Peyer's patch (tissue), 4 donors: ENCODE measurements around the gene FAM149A.

Experiments used
- CTCF ChIP-seq, 6 experiments: fragments of 450-650 bp in 4 of 6; fragments of 200-600 bp in 2 of 6; sonication (generic) in 1 of 6; IDR thresholded peaks; one replicate each; pipeline ENCODE4 v1.5.1; 2017 to 2019; ENCODE audit warnings: antibody characterized with exemption in 6 of 6, mild to moderate bottlenecking in 3 of 6, moderate library complexity in 1 of 6
- POLR2A ChIP-seq, 2 donors: fragments of 450-650 bp; IDR thresholded peaks; one replicate each; pipeline ENCODE4 v1.5.1; 2017; ENCODE audit warnings: antibody characterized with exemption in 2 of 2, mild to moderate bottlenecking in 2 of 2, moderate library complexity in 2 of 2

DNA sequence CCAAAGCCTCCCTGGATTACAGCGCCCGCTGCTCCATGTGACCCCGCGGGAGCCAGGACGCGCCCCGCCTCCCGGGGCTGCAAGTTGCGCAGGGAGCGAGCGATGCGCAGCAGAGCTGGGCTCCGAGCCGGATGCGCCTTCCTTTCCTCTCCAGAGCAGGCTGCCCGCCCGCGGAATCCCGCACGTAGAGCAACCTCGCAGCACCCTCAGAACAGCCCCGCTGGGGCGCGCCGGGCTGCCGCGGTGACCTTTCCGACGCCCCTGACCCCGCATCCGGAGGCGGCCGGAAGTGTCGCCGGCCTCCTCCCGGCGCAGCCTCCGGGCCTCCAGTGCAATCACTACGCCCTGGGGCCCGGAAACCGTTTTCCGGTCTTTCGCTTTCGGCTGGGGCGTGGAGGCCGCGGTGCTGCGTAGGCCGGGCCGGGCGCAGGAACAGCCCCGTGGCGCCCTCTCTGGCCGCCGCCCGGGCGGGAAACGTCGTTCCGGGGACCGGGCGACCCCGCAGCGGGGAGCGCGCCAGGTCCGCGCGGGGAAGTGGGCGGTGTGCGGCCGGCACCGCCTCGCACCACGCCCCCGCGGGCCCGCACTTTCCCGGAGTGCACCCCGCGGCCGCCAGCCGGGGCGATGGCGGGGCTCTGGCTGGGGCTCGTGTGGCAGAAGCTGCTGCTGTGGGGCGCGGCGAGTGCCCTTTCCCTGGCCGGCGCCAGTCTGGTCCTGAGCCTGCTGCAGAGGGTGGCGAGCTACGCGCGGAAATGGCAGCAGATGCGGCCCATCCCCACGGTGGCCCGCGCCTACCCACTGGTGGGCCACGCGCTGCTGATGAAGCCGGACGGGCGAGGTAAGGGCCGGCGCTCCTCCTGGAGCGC is 86.9 kb downstream of the FAM149A start, which contains the start of gene CYP4V2:
- TF ChIP-seq CTCF (IDR thresholded peaks at IDR 0.05) = peak; percentile 13 to 59 (median 44)
- peak; percentile 77 to 78 for TF ChIP-seq POLR2A (IDR thresholded peaks at IDR 0.05)
